ENCODE results near the gene APOF. TPM values are rescaled to one million over a fixed set of nuclear protein-coding genes. Genes with fewer than 3 reads are reported as not detected.

APOF gene
- total and polyA plus RNA-seq, 2 of the 8 experiments (the other 6 are each of a cell fraction or from before 2014, with no cell fraction given) = not detected

- TF ChIP-seq, protein P1, sequence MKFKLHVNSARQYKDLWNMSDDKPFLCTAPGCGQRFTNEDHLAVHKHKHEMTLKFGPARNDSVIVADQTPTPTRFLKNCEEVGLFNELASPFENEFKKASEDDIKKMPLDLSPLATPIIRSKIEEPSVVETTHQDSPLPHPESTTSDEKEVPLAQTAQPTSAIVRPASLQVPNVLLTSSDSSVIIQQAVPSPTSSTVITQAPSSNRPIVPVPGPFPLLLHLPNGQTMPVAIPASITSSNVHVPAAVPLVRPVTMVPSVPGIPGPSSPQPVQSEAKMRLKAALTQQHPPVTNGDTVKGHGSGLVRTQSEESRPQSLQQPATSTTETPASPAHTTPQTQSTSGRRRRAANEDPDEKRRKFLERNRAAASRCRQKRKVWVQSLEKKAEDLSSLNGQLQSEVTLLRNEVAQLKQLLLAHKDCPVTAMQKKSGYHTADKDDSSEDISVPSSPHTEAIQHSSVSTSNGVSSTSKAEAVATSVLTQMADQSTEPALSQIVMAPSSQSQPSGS (IDR thresholded peaks at IDR 0.05; ENCODE audit: low read length) = no peak
- TF ChIP-seq CREB1 (IDR thresholded peaks at IDR 0.05) = no peak
- no peak for TF ChIP-seq POU5F1 (IDR thresholded peaks at IDR 0.05; ENCODE audit: low read depth, low read length)
- no peak for TF ChIP-seq TEAD4 (IDR thresholded peaks at IDR 0.05; ENCODE audit: low read depth, low read length)
- TF ChIP-seq RNF2 (IDR thresholded peaks at IDR 0.05; ENCODE audit: borderline replicate concordance, low read depth, low read length, missing control alignments, poor library complexity, severe bottlenecking) = no peak
Measured at GRCh38 chr12:56373515-56373914, 10.9 kb upstream of the APOF start (continued).
